Ureter (tissue), 1 donor: Measurements from ENCODE around the gene ABLIM1. TPM values are rescaled to one million over a fixed set of nuclear protein-coding genes. Genes with fewer than 3 reads are reported as not detected.

ENCODE experiments used
- DNase-seq: peaks from one replicate; pipeline ENCODE4 v3.0.0-alpha.2; 2020; ENCODE audit warnings: low spot score
- total RNA-seq: library from RNA; stranded (reverse); gene quantifications from one replicate; pipeline ENCODE4 v1.2.4, GENCODE V29; 2023
- donor health status: DM: yes; HTN: yes; CAD: no.

The ABLIM1 gene
- total RNA-seq, 1 donor from 2014 or later, result 129 TPM

GRCh38 chr10:114412907-114413797 lies 244.9 kb downstream of the ABLIM1 start:
- peak; percentile 77 for DNase-seq

DNA sequence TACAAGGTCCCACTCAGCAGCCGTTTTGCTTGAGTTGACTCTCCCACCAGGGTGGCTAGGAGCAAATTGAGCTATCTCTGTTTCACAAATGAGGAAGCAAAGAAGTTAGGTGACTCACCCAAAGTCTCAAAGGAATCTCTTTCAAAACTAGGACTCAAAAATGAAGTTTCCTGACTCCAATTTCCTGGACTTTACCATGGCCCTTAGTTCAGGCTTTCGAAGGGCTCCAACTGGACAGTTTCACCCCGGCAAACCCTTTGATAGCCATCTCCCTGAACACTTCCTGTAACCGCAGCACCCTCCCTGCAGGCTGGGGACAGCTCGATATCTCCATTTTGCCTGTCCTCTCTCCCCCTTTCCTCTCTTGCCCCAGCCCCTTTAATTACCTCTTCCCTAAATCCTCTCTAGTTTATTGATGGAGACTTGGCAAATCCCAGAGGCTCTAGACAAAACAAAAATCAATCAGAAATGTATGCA lies 249.1 kb downstream of the ABLIM1 start:
- DNase-seq, result no peak

DNA sequence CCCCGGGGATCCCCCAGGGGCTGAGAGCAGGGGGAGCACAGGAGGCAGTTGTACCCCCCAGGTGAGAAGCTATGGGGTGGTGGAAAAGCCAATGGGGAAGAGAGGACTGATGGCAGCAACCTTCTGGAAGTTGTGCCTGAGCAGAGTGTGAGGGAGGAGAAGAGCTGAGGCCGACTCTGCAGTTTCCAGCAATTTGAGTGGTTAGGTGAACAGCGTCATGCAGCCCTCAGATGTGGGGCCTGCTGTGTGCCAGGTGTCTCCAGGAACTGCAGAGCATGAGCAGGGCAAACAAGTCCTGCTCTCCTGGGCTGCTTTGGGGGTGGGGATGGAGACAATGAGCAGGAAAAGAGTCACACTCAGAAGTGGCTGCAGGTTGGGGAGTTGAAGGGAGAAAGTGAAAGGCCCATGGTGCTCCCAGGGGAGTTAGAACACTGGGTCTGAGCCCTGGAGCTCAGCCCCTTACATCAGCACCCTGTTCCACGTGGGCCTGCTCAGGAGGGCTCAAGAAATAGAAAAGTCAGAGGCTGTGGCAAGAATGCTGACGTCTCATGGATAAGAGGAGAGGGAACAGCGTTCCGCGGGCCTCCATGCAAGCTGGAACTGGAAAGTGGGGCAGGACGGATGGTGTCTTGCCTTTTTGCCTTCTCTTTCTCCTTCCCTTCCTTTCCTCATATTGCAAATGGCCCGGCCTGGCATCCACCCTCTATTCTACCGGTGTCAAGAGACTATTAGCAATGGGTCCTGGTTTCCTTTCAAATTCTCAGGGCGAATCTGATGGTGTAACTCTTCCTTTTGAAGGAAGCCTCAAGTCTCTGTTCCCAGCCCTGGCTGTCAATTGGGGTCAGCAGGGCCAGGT lies 249.7 kb downstream of the ABLIM1 start:
- no peak for DNase-seq

DNA sequence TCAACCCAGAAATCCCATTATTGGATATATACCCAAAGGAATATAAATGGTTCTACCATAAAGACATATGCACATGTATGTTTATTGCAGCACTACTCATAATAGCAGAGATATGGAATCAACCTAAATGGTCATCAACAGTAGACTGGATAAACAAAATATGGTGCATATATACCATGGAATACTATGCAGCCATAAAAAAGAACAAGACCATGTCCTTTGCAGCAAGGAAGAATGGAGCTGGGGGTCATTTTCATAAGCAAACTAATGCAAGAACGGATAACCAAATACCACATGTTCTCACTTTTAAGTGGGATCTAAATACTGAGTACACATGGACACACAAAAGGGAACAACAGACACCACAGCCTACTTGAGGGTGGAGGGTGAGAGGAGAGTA lies 251.6 kb downstream of the ABLIM1 start:
- DNase-seq, result no peak

DNA sequence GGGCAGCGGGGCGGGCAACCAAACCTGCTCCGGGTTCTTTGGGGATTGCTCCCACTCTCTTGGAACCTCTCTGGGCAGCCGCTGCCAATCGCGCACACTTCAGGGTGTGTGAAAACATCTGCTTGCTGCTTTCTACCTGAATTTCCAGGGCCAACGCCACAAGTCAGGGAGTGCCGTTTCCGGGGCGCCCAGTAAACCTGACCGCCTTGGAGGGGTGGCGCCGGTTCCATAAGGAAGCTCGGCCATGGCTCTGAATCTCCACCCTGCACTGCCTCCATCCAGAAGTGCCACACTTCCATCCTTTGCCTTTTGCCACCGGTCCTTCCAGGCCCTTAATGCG lies 253.1 kb downstream of the ABLIM1 start:
- DNase-seq, result no peak

- DNase-seq, result no peak
These were observed 253.7 kb downstream of the ABLIM1 start, which contains the start of gene AFAP1L2 for GRCh38 chr10:114404171-114405010. Gene AFAP1L2, minus strand, starts transcription at chr10:114404502. Its CDS starts 47 bp downstream, at chr10:114404455.

DNA sequence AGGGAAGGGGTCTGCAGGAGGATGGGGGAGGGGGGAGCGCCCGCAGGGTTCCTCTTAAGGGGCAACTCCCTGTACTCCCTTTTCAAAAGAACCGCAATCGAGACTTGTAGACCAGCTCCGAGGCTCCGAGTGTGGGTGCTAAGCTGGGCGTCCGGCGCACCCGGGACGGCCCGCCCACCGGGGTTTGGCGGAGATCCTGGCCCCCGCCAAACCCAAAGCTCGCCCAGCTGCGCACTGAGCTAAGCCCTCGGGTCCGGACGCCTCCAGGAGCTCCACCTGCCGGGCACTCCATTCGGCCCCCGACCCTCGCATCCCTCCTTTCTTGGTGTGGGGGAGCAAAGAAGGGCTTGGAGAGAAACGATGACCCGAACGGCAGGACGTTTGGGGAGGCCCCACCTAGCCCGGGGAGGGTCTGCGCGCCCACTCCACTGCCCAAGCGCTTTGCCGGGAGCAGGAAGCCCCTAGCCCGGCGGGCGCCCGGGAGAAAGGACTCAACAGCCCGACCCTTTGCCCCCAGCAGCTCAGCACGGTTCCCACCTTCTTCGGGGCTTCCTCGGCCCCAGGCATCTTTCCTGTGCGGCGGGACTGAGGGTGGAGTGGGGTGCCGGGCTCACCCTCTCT lies 254.4 kb downstream of the ABLIM1 start:
- no peak for DNase-seq

DNA sequence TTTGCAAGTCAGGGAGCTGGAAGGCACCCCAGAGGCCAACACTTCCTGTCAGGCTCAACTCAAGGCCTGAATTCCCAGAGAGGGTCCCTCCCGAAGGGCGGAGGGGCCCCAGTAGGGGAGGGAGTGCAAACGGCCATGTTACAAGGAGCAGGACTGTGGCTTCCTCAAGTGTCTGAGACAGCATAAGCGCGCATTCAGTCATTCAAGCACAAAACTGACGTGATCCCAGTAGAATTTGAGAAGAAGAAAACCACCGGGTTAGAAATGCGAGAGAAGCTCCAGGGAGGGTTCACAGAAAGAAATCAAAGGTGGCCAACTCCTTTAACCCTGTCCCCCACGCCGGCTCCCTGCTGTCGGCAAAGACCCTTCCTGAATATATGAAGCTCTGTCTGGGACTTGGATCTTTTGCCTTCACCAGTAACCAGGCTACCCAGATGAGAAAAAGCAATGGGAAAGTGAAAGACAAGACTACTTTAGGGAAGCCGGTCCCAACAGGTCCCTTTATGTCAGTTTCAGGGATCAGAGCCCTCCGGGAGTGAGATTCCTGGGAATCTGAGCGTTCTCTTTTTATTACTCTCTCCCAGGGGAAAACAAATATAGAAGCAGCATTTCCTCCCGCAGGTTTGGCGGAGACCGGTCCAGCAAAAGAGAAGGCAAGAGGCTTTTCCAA lies 255.1 kb downstream of the ABLIM1 start:
- no peak for DNase-seq

- no peak for DNase-seq
These were observed 255.8 kb downstream of the ABLIM1 start for GRCh38 chr10:114402233-114402632.

DNA sequence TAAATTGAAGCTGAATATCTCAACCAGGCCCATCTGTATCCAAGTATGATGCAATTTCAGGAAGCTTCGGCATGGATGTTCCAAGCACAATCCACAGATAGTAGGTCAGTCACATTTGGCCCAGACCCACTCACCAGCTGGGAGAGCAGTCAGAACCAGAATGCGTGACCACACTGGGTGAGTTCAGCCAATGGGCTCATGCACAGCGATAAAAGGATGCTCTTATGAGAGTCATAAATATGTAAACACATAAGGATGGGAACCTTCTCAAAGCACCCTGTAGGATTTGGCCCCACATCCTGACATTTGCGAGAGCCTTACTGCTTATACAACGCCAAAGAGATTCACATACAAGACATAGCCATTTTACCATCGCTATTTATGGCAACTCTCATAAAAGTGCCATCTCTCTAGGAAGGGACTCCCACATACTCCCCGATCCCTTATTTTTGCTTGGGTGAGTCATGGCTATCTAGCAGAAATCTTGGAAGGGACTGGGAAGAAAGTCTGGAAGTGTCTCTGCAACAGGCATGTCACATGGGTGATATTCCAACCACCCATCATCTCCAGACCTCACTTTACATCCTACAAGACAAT lies 256.8 kb downstream of the ABLIM1 start:
- peak; percentile 79 for DNase-seq

GRCh38 chr10:114400091-114400490 lies 258.0 kb downstream of the ABLIM1 start:
- DNase-seq, result no peak

DNA sequence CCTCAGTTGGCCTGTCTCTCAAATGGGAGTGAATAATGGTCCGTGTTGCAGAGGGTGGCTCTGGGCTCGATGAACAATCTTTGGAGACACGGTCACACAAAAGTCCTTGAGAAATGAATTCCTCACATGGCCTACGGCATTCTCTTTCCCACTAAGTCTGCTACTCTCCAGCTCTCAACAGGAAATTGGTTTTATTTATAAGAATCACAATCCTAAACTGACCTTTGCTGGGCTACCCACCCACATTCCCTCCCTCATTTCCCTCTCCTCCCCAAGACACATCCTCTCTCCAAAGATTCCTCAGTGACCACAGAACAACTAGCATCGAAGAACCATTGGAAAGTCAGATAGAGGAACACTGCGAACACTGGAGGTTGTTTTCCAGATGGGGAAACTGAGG lies 258.5 kb downstream of the ABLIM1 start:
- no peak for DNase-seq

DNA sequence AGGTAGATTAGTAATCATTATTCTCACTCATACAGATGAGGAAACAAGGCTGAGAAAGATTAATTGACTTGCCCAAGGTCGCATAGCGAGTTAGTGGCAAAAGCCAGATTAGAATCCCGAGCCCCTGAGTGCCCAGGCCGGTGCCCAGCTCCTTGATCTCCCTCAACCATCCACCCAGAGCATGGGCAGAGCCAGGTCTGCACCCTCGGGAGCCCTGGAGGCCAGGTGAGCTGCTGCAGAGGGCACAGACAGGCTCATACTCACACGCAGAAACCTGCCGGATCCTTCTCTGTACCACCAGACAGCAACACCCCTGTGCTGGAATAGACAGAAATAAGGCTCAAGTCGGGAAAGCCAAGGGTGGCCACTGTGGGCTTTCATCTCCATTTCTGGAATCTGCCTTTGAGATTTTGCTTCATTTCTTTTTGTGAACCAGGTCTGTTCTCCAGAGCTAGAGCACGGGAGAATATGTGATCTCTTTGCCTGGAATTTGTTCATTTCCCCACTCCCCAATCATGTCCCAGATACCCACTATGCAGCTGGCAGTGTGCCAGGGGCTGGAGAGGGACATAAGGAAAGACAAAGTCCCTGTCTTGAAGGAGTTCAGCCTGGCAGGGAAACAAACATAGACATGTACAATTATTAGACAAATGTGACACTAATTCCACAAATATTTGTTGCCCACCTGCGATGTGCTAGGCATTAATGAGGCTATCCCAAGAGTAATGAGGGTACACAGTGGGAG lies 259.3 kb downstream of the ABLIM1 start:
- no peak for DNase-seq

DNA sequence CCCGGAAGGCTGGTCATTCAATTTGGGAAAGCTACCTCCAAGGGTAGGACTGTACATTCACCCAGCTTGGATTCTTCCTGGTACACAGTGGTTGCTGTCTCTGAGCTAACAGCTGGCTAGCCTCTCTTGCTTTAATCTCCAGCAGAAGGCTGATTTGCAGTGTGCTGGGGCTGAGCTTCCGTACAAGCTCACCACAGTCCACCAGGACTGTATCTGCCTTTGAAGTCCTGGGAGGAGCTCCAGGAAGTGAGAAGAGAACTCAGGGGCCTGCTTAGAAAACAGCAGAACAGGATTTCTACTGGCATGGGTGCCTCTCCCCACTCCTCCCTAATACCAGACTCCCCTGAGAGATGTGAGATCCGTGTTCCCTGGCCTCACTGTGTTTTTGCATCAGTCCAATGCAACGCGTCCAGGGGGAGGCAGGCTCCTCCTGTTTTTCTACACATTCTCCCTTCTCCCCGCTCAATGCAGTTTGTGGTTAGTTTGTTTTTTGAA lies 260.4 kb downstream of the ABLIM1 start:
- DNase-seq, result no peak

DNA sequence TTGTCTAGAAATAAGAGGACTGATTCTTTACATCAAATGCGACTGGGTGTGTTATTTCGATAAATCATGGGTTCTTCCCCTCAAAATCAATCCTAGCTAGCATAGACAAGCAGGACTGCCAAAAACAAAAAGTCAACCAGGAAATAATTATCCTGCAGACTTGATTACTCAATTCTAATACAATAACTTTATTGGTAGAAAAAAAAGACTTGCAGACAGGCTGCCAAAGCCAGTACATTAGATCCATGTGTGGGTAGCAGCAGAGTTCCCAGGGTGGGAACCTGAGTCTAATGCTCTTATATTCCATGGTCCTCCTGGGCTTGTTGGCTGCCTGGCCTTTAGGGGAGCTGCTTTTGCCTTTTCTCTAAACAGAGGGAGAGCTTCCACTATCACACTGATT lies 261.6 kb downstream of the ABLIM1 start:
- no peak for DNase-seq

- no peak for DNase-seq
These were observed 262.6 kb downstream of the ABLIM1 start for GRCh38 chr10:114395366-114396022.

DNA sequence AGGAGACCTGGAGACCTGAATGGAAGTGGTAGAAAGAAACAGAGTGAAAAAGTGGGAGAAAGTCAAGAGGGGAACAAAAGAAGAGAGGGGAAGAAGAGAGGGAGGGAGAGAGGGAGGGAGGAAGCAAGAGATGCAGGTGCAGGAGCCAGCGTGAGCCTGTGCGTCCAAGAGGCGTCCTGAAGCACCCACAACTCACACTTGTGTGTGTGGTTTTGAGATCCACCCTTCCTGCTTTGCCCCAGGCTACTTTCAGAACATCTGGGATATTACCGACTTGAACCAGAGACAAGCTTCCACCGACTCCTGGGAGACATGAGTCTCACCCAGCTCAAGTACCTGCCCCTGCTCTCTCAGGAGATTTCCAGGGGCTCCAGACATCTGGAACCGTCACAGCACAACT lies 263.5 kb downstream of the ABLIM1 start:
- no peak for DNase-seq

DNA sequence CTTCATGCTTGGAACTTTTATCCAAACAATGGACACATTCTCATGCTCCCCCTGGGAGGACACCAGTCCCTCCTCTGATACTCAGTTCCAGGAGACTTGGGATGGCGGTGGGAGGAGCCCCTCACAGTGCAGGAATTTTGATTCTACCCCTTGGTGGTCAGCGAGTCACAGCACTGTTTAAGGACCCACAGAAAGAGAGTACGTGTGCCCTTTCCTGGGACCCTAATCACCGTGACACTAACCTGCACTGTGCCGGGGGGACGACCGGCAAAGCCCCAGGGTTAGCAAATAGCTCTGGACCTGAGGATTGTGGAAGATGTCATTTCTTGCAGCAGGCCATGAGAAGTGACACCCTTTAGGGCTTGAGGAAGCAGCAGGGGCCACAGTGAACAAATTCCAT lies 264.2 kb downstream of the ABLIM1 start:
- no peak for DNase-seq

DNA sequence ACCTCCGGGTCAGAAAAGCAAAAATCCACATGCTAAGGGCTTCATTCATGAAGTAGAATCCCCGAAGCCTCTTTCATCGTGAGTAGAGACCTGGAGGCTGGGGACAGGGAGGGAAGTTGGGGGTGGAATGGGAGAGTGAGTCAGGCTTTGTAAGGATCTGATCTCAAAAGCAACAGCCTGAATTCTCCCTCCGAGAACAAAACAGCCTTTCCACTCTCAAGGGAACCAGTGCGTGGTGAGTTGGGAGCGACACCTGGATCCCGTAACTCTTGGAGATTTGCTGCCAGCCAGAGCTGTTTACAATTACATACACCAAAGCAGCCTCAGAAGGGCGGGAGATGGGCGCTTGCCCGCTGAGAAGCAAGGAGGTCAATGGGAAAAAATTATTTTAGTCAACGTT lies 264.6 kb downstream of the ABLIM1 start:
- DNase-seq, result no peak
